ENCODE measurements around the gene SHISAL1. TPM values are rescaled to one million over a fixed set of nuclear protein-coding genes. Genes with fewer than 3 reads are reported as not detected.

SHISAL1 gene
- total RNA-seq, 1 experiment from 2014 or later: not detected

- Histone ChIP-seq H3K9me3 (no peaks in the 10 kb centered on the region), H3K4me1 (no peaks in the 10 kb centered on the region), H3K27me3 (replicated peaks; ENCODE audit: control insufficient read depth, insufficient read depth, low read length) (no peaks in the 10 kb centered on the region; the same call in 1 of the 2 replicates), H3K4me3 (ENCODE audit: low read depth, low read length) (no peak overlapping the region), H3K36me3 (ENCODE audit: control insufficient read depth, insufficient read depth, low read length) (no peaks in the 10 kb centered on the region)
- Mint-ChIP-seq H3K4me1 (ENCODE audit: low read depth, unreplicated experiment) (no peaks in the 10 kb centered on the region), H3K27ac (ENCODE audit: unreplicated experiment) (no peak overlapping the region), H3K36me3 (ENCODE audit: insufficient read depth, unreplicated experiment) (no peaks in the 10 kb centered on the region), H3K4me3 (ENCODE audit: unreplicated experiment) (no peak overlapping the region), H3K9me3 (ENCODE audit: unreplicated experiment) (no peaks in the 10 kb centered on the region), H3K27me3 (ENCODE audit: insufficient read depth, unreplicated experiment) (peaks cover 10% of the 10 kb centered on the region)
- no peak for DNase-seq
- ChIA-PET CTCF (no interaction called here), POLR2A (no interaction called here)
- intact Hi-C loops (cut with micrococcal nuclease; ENCODE audit: unreplicated experiment): no loop called here
- TF ChIP-seq CTCF (IDR thresholded peaks at IDR 0.05; ENCODE audit: insufficient read depth in 1 of 2, low read depth in 1 of 2, low read length in 1 of 2, severe bottlenecking in 1 of 2, unreplicated experiment in 1 of 2): no peak
- BruUV-seq (replicated peaks): no TSS peak
These were observed 6.9 kb upstream of the SHISAL1 start for GRCh38 chr22:44319685-44320084.

- CTCF ChIA-PET: interaction anchor here (0.6 kb wide), 1 partner anchor 10 kb away, joined by 5 read pairs; no protein-coding TSS in a partner anchor
- Histone ChIP-seq H3K9me3 (no peaks in the 10 kb centered on the region), H3K36me3 (ENCODE audit: control insufficient read depth, insufficient read depth, low read length) (no peaks in the 10 kb centered on the region), H3K4me1 (no peaks in the 10 kb centered on the region), H3K27me3 (replicated peaks; ENCODE audit: control insufficient read depth, insufficient read depth, low read length) (no peaks in the 10 kb centered on the region; the same call in 1 of the 2 replicates), H3K4me3 (ENCODE audit: low read depth, low read length) (no peak overlapping the region)
- no TSS peak for BruUV-seq (replicated peaks)
- DNase-seq: no peak
- intact Hi-C loops (cut with micrococcal nuclease; ENCODE audit: unreplicated experiment): no loop called here
- POLR2A ChIA-PET: no interaction called here
- H3K27ac Mint-ChIP-seq (ENCODE audit: unreplicated experiment): no peak overlapping the region
- H3K9me3 Mint-ChIP-seq (ENCODE audit: unreplicated experiment): no peaks in the 10 kb centered on the region
- no peaks in the 10 kb centered on the region for H3K36me3 Mint-ChIP-seq (ENCODE audit: insufficient read depth, unreplicated experiment)
- peaks cover 10% of the 10 kb centered on the region for H3K27me3 Mint-ChIP-seq (ENCODE audit: insufficient read depth, unreplicated experiment)
- H3K4me1 Mint-ChIP-seq (ENCODE audit: low read depth, unreplicated experiment): no peaks in the 10 kb centered on the region
- no peak overlapping the region for H3K4me3 Mint-ChIP-seq (ENCODE audit: unreplicated experiment)
- no peak for TF ChIP-seq CTCF (IDR thresholded peaks at IDR 0.05; ENCODE audit: insufficient read depth in 1 of 2, low read depth in 1 of 2, low read length in 1 of 2, severe bottlenecking in 1 of 2, unreplicated experiment in 1 of 2)
These were observed 6.0 kb upstream of the SHISAL1 start for GRCh38 chr22:44318751-44319150.

GRCh38 chr22:44317886-44318637 lies 5.3 kb upstream of the SHISAL1 start:
- Mint-ChIP-seq H3K36me3 (ENCODE audit: insufficient read depth, unreplicated experiment) (no peaks in the 10 kb centered on the region), H3K27me3 (ENCODE audit: insufficient read depth, unreplicated experiment) (peaks cover 5% of the 10 kb centered on the region)

More at GRCh38 chr22:44317886-44318637, 5.3 kb upstream of the SHISAL1 start:
- Histone ChIP-seq H3K36me3 (ENCODE audit: control insufficient read depth, insufficient read depth, low read length) (no peaks in the 10 kb centered on the region), H3K4me3 (ENCODE audit: low read depth, low read length) (no peak overlapping the region), H3K9me3 (no peaks in the 10 kb centered on the region), H3K27me3 (replicated peaks; ENCODE audit: control insufficient read depth, insufficient read depth, low read length) (no peaks in the 10 kb centered on the region; the same call in 1 of the 2 replicates), H3K4me1 (no peaks in the 10 kb centered on the region)
- CTCF ChIA-PET: interaction anchor here (0.6 kb wide), 1 partner anchor 11 kb away, joined by 5 read pairs; no protein-coding TSS in a partner anchor
- H3K4me1 Mint-ChIP-seq (ENCODE audit: low read depth, unreplicated experiment): no peaks in the 10 kb centered on the region
- BruUV-seq (replicated peaks): no TSS peak
- H3K9me3 Mint-ChIP-seq (ENCODE audit: unreplicated experiment): no peaks in the 10 kb centered on the region
- POLR2A ChIA-PET: no interaction called here
- intact Hi-C loops (cut with micrococcal nuclease; ENCODE audit: unreplicated experiment): no loop called here
- TF ChIP-seq CTCF (IDR thresholded peaks at IDR 0.05; ENCODE audit: insufficient read depth in 1 of 2, low read depth in 1 of 2, low read length in 1 of 2, severe bottlenecking in 1 of 2, unreplicated experiment in 1 of 2): no peak
- no peak overlapping the region for H3K4me3 Mint-ChIP-seq (ENCODE audit: unreplicated experiment)
- no peak overlapping the region for H3K27ac Mint-ChIP-seq (ENCODE audit: unreplicated experiment)
- DNase-seq: no peak

All from Caco-2 (cell line).